SK-N-SH (cell line): ENCODE data around the gene ZIC1.

ENCODE experiments used
- CTCF ChIP-seq: fragments of 200-600 bp; sonication (generic); IDR thresholded peaks from 2 replicates; pipeline ENCODE4 v1.6.1; 2017; ENCODE audit warnings: antibody characterized with exemption, mild to moderate bottlenecking, moderate library complexity
- FOXJ3 ChIP-seq: sonication (generic); formaldehyde crosslinking; IDR thresholded peaks from 2 replicates; pipeline ENCODE4 v1.5.1; 2020; ENCODE audit warnings: mild to moderate bottlenecking, missing genetic modification reagents
- GABPA ChIP-seq: IDR thresholded peaks from 2 replicates; pipeline ENCODE4 v1.4.0; 2012; ENCODE audit warnings: low read depth, mild to moderate bottlenecking
- POLR2AphosphoS5 ChIP-seq: IDR thresholded peaks from 2 replicates; pipeline ENCODE4 v1.6.1; 2012; ENCODE audit warnings: low read depth, low read length
- REST ChIP-seq: IDR thresholded peaks from 2 replicates; pipeline ENCODE4 v1.6.1; 2012; ENCODE audit warnings: mild to moderate bottlenecking, low read depth, low read length, moderate library complexity
- SIN3A ChIP-seq: IDR thresholded peaks from 2 replicates; pipeline ENCODE4 v1.6.1; 2012; ENCODE audit warnings: low read depth, mild to moderate bottlenecking, low read length, moderate library complexity, borderline replicate concordance
- SMC3 ChIP-seq: IDR thresholded peaks from 2 replicates; pipeline ENCODE4 v1.6.1; 2012; ENCODE audit warnings: low read depth, low read length, improper control_type of control experiment
- TAF1 ChIP-seq: IDR thresholded peaks from 2 replicates; pipeline ENCODE4 v1.6.1; 2012; ENCODE audit warnings: low read depth, mild to moderate bottlenecking, low read length, moderate library complexity, borderline replicate concordance
- TCF12 ChIP-seq: IDR thresholded peaks from 2 replicates; pipeline ENCODE4 v1.4.0; 2012
- YY1 ChIP-seq: IDR thresholded peaks from 2 replicates; pipeline ENCODE4 v1.4.0; 2012; ENCODE audit warnings: low read depth, mild to moderate bottlenecking
- TF ChIP-seq, protein P1 (sequence below): IDR thresholded peaks from 2 replicates; pipeline ENCODE4; 2012
- TF ChIP-seq, protein P2 (sequence below): IDR thresholded peaks from 2 replicates; pipeline ENCODE4 v1.4.0; 2012; ENCODE audit warnings: low read depth

- no peak for TF ChIP-seq CTCF
- no peak for TF ChIP-seq POLR2AphosphoS5
- no peak for TF ChIP-seq YY1
- TF ChIP-seq REST = no peak
- TF ChIP-seq, protein P1, sequence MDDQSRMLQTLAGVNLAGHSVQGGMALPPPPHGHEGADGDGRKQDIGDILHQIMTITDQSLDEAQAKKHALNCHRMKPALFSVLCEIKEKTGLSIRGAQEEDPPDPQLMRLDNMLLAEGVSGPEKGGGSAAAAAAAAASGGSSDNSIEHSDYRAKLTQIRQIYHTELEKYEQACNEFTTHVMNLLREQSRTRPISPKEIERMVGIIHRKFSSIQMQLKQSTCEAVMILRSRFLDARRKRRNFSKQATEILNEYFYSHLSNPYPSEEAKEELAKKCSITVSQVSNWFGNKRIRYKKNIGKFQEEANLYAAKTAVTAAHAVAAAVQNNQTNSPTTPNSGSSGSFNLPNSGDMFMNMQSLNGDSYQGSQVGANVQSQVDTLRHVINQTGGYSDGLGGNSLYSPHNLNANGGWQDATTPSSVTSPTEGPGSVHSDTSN = no peak
- no peak for TF ChIP-seq TCF12
- TF ChIP-seq TAF1 = no peak
- no peak for TF ChIP-seq GABPA
- TF ChIP-seq FOXJ3 (CRISPR knock-in tag) = no peak
- no peak for TF ChIP-seq SIN3A
- TF ChIP-seq SMC3 = no peak
- TF ChIP-seq, protein P2, sequence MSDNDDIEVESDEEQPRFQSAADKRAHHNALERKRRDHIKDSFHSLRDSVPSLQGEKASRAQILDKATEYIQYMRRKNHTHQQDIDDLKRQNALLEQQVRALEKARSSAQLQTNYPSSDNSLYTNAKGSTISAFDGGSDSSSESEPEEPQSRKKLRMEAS = no peak
These were observed 41.5 kb upstream of the ZIC1 start for GRCh38 chr3:147367676-147368075.
